HG02623 (cell line): ENCODE data around the gene ECE1.
"Not testable (repeated sequence)": the region's sequence is repeated elsewhere in the genome, so short reads cannot be mapped to it uniquely, and the experiment has no call there.

Experiments used
- ATAC-seq: cut with Tn5 transposase; IDR thresholded peaks from one replicate; pipeline ENCODE4 v1.9.1; 2021; ENCODE audit warnings: moderate library complexity; ENCODE audit not compliant: unreplicated experiment

ECE1 gene

DNA sequence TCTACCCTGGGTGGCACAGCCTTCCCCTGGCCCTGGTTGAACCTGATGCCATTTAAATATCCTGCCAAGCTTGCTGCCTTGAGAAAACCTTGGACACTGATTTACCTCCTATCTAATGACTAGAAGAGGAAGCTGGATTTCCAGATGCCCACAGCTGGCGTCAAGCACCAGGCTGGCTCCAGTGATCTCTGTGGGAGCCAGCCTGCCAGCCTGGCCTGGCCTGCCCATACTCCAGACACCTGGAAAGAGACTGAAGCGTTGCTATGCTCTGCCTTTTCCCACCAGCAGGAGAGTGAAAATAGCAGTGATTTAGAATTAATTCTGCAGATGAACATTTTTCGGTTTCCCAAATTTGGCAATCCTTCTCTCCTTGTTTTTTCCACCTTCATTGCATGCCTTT lies 102.0 kb downstream of the ECE1 start:
- no peak for ATAC-seq

DNA sequence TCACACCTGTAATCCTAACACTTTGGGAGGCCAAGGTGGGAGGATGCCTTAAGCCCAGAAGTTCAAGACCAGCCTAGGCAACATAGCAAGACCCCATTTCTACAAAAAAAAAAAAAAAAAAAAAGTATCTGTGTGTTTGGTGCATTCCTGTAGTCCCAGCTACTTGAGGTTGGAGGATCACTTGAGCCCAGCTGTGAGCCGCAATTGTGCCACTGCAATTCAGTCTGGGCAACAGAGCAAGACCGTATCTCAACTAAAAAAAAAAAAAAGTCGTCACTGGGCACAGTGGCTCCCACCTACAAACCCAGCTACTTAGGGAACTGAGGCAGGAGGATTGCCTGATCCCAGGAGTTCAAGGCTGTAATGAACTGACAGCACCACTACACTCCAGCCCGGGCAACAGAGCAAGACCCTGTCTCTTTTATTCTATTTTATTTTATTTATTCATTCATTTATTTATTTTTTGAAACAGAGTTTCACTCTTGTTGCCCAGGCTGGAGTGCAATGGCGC lies 105.0 kb downstream of the ECE1 start:
- ATAC-seq: no peak

DNA sequence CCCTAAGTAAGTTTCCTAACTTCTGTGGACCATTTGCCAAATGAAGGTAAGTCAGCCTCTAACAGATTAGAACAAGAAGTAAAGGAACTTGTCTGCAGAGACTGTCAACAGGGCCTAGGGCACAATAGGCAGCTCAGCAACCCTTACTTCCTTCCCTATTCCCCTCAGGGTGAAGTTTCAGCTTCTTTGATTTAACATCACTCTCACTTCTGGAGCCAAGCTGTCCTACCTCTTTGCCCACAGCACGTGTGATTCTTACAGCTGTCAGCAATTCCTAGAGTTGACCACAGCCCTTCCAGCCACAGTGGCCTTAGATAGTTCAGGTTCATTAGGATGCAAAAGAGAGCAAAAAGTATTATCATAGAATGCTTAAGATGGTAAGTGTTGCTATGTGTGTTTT lies 106.0 kb downstream of the ECE1 start:
- ATAC-seq: no peak

DNA sequence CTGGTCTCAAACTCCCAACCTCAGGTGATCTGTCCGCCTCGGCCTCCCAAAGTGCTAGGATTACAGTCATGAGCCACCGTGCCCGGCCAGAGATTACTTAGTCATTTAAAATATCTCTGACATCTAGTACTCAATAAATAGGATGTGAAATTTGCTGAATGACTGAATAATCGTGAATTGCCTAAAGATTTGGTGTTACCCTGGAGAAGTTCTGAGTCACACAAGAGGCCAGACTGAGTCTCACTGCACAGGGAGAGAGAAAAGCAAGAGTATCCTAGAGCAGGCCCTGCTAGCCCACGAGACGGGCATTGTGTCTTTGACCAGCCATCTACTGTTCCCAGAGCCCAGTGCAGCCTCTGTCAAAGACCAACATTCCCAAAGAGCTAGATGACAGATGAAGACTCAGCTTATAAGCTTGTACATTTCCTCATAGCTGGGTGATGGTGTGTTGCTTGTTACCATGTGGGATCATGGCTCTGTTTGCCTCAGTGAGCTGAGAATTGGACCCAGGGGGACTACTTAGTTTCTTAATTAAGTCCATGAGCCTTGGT lies 108.0 kb downstream of the ECE1 start:
- no peak for ATAC-seq

DNA sequence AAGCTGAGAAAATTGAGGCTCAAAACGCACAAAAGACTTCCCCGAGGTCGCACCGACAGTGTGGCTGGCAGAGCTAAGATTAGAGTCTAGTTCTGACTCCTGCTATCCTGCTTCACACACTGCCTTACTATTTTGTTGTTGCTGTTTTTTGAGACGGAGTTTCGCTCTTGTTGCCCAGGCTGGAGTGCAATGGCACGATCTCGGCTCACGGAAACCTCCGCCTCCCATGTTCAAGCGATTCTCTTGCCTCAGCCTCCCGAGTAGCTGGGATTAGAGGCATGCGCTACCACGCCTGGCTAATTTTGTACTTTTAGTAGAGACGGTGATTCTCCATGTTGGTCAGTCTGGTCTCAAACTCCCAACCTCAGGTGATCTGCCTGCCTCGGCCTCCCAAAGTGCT lies 112.0 kb downstream of the ECE1 start:
- ATAC-seq: not testable (repeated sequence)

DNA sequence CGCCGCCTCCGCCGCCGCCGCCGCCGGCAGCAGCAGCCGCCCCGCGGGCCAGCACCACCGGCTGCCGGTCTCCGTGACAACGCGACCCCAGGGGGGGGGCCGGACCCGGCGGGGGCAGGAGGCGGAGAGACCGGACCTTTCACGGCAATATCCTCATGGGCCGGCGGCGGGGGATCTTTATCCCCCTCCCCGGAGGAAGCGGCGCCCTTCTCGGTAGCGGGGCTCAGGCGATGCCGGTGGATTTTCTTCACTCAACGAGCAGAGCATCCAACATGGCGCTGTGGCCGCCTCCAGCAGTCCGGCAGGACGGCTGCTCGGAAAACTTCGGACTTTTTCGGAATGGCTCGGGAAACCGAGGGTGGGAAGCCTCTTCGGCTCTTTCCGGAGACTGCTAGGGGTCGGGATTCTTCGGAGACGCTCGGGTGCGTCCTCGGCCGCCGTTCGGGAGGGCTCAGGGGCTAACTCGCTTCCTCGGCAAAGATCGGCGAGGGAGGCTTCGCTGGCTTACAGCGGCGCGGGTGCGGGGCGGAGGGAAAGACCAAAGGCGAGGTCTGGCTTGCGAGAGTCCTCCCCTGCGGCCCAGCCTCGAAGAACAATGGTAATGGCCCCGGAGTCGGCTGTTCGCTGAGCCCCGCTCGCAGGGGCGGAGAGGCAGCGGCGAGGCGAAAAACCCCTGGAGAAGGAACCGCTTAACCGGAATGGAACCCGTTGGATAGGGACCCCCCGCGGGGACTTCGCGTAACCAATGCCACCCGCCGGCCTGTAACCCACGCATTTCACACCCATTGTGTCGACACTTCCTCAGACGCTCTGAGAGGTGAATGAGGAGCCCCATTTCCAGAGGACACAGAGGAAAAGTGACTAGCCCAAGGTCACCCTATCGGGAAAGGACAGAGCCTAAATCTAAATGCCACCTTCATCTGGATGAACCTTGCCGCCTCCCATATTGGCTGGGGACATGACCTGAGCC lies 113.4 kb downstream of the ECE1 start, which contains the start of gene EIF4G3:
Gene EIF4G3 (minus strand): TSS at position 312 of the 970 bp plus-strand sequence. CDS start 174,155 bp downstream, outside the sequence.
- peak; percentile 82 for ATAC-seq

GRCh38 chr1:21175670-21176581 lies 114.3 kb downstream of the ECE1 start:
- ATAC-seq: peak; percentile 12

DNA sequence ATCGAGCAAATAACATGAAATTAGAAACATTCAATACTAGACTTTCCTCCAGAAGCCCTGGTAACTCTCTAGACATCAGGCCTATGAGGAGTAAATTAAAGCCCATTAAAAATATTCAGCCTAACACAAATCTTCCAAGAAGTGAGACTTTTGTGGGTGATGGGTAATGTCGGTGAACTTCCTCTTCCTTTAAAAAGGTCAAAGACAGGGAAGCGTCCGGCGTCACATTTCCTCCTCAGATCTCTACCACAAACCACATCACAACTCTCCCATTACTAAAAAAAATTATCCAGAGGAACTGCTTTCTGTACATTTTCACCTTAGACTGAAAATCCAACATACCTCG lies 115.0 kb downstream of the ECE1 start:
- ATAC-seq: no peak

DNA sequence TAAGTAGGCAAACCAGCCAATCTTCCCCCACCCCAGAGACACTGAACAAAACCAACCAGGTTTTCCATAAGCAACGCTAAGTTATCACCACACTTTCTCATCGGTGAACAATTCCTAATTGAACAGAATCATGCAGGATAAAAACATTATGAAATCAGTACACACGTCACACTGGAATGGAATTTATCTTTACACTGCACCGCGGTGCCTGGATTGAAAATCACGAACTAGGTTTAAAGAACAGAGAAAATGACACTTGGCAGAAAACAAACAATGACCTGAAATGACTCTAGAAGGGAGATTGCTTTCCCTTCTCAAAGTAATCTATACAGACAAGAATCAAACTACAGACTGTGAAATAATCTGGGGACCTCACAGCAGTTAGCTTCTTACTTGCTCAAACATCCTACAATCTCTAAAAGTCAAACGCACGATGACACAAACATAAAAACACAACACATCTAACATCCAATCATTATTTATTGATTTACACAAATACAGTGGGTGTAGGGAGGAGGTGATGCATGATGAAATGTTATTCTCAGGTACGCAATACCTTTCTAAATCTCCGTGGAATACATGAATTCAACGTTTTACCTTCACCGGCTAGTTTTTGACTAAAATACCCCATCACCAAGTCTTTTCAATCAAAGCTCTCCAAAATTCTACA lies 115.5 kb downstream of the ECE1 start:
- ATAC-seq: no peak

DNA sequence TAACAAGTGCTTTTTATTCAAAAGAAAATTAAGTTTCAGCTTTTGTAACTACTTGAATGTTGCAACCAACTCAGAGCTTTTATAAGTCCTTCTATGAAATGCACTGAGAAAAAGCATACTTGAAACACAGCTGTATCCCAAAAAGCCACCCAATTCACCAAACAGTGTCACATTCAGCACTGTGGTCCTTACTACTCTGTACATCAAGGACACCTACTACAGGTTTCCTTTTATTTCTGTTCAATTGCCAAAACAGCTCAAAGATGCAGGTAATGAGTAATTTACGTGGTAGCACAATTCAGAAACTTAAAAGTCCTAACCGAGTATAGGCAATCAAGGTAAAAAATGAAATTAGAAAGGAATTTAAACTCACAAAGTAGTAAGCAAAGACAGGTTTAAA lies 116.0 kb downstream of the ECE1 start:
- ATAC-seq: no peak

- not testable (repeated sequence) for ATAC-seq
Measured at GRCh38 chr1:21173096-21173495, 117.2 kb downstream of the ECE1 start.

DNA sequence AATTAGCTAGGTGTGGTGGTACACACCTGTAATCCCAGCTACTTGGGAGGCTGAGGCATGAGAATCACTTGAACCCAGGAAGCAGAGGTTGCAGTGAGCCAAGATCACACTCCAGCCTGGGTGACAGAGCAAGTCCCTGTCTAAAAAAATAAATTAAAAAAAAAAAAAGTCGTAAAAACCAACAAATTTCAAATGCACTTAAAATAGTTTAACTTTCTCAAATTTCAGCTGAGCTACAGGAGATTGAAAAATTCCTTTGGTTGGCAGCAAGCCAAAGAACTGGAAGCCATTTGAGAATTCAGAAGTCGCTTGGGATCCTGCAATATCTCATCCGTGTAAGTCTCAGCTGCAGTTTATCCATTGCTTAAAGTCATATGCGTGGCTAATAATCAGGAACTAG lies 119.4 kb downstream of the ECE1 start:
- not testable (repeated sequence) for ATAC-seq

- ATAC-seq: no peak
Measured at GRCh38 chr1:21168444-21168843, 121.8 kb downstream of the ECE1 start.
